NCI-H187 (cell line): Measurements from ENCODE around the gene B4GALT5.

Source experiments
- DNase-seq, 2 experiments: peaks; one replicate each; lab custom pipeline; 2025; lab: John Stamatoyannopoulos, UW

The B4GALT5 gene

GRCh38 chr20:49583669-49584417 lies 129.8 kb downstream of the B4GALT5 start:
- DNase-seq, result no peak

GRCh38 chr20:49583343-49583668 lies 130.4 kb downstream of the B4GALT5 start:
- no peak for DNase-seq
